ENCODE data around the gene ZGRF1.
"Not testable (repeated sequence)": the region's sequence is repeated elsewhere in the genome, so short reads cannot be mapped to it uniquely, and the experiment has no call there.

Gene ZGRF1

DNA sequence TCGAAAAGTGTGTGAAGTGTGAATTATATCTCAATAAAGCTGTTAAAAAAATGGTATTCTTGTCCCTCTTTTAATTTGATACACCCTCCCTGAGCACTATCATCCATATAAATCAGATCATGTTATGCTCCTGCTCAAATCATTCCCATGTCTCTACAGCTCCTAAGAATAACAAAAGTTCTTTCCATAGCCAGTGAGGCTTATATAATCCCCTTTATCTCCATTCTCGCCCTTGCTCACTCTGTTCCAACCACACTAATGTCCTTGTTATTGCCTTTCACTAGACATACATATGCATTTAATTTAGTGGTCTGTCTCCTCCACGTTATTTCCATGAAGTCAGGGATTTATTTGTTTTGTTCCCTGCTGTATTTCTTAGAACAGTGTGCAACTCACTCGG, 10.5 kb downstream of the ZGRF1 start:
- ATAC-seq (replicated peaks; ENCODE audit: extremely low read depth, poor library complexity, severe bottlenecking), result no peak
- H3K36me3 Mint-ChIP-seq (ENCODE audit: insufficient read depth), result peaks cover 6% of the 10 kb centered on the region

DNA sequence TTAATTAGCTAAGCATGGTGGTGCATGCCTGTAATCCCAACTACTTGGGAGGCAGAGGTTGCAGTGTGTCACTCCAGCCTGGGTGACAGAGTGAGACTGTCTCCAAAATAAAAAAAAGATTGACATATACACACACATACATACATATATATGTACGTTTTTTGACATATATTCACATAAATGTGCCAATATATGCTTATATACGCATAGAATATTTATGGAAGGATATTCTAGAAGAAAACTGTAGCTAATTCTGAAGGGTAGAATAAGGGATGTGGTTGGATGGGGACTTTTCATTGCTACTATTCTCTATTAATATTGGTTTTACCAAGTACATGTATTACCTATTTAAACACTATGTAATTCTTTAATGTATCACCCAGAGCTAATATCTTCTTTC, 19.7 kb downstream of the ZGRF1 start:
- Mint-ChIP-seq H3K4me1 (no peaks in the 10 kb centered on the region), H3K27ac (ENCODE audit: low read depth) (no peak overlapping the region), H3K4me3 (no peak overlapping the region), H3K9me3 (no peaks in the 10 kb centered on the region), H3K36me3 (ENCODE audit: insufficient read depth) (peaks cover 2% of the 10 kb centered on the region), H3K27me3 (no peaks in the 10 kb centered on the region)
- ATAC-seq (replicated peaks; ENCODE audit: extremely low read depth, poor library complexity, severe bottlenecking), result no peak
- DNase-seq (ENCODE audit: low spot score in 2 of 2), result no peak

More for the DNA sequence above, 10.5 kb downstream of the ZGRF1 start:
- Mint-ChIP-seq H3K4me3 (no peak overlapping the region), H3K27me3 (no peaks in the 10 kb centered on the region), H3K27ac (ENCODE audit: low read depth) (no peak overlapping the region), H3K9me3 (no peaks in the 10 kb centered on the region), H3K4me1 (no peaks in the 10 kb centered on the region)
- DNase-seq (ENCODE audit: low spot score in 2 of 2), result no peak

DNA sequence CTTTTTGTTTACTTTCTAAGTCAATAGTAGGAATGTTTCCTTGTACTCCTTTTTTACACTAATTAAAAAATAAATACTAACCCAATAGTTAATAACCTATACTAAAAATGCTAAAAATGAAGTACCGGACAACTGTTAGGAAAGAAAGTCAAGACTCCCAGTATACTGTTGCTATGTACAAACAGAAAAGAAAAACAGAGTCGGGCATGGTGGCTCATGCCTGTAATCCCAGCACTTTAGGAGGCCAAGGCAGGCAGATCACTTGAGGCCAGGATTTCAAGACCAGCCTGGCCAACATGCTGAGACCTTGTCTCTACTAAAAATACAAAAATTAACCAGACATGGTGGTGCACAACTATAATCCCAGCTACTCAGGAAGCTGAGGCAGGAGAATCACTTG, 23.9 kb downstream of the ZGRF1 start:
- not testable (repeated sequence) for ATAC-seq (replicated peaks; ENCODE audit: extremely low read depth, poor library complexity, severe bottlenecking); DNase-seq (ENCODE audit: low spot score in 2 of 2); H3K9me3 Mint-ChIP-seq; H3K36me3 Mint-ChIP-seq (ENCODE audit: insufficient read depth); H3K27me3 Mint-ChIP-seq; H3K4me1 Mint-ChIP-seq; H3K27ac Mint-ChIP-seq (ENCODE audit: low read depth); H3K4me3 Mint-ChIP-seq

DNA sequence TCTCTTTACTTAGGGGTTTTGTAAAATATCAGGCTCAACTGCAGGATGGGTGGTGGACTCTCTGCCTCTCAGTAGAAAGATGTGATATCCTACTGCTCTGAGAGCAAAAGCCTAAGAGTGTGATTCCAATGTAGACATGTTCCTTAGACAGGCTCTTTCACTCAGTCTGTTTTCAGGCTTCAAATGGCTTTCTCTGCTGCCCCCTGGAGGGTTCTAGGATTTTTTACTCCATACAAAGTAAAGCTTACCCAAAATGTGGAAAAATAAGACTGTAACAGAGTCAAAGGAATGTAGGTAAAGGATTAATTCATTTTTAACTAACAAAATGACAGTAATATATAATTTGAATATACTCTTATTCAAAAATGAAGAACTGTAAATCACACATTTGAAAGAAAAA, 32.1 kb downstream of the ZGRF1 start:
- no peak overlapping the region for H3K27ac Mint-ChIP-seq (ENCODE audit: low read depth)
- peak; percentile 16 for DNase-seq (ENCODE audit: low spot score in 2 of 2)
- peaks cover 2% of the 10 kb centered on the region for H3K36me3 Mint-ChIP-seq (ENCODE audit: insufficient read depth)
- no peaks in the 10 kb centered on the region for H3K9me3 Mint-ChIP-seq
- no peaks in the 10 kb centered on the region for H3K27me3 Mint-ChIP-seq
- peak; percentile 43 for ATAC-seq (replicated peaks; ENCODE audit: extremely low read depth, poor library complexity, severe bottlenecking)
- H3K4me3 Mint-ChIP-seq, result no peak overlapping the region
- H3K4me1 Mint-ChIP-seq, result no peaks in the 10 kb centered on the region

DNA sequence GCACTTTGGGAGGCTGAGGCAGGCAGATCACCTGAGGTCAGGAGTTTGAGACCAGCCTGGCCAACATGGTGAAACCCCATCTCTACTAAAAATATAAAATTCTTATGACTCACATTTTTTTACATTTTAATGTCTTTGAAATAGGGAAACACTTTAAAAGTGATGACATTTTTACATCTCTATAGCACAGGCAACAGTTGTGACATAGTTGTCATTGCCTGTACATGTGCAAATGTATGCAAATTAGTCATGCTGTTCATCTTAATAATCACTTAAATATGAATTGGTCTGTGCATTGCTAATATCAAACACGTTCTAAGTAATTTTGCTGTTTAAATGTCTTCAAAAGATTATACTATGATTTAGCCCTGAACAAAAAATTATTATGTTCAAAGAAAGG, 41.7 kb downstream of the ZGRF1 start:
- Mint-ChIP-seq H3K9me3 (no peaks in the 10 kb centered on the region), H3K27me3 (no peaks in the 10 kb centered on the region), H3K27ac (ENCODE audit: low read depth) (no peak overlapping the region), H3K36me3 (ENCODE audit: insufficient read depth) (peaks cover 3% of the 10 kb centered on the region), H3K4me1 (no peaks in the 10 kb centered on the region), H3K4me3 (no peak overlapping the region)
- ATAC-seq (replicated peaks; ENCODE audit: extremely low read depth, poor library complexity, severe bottlenecking) (no peak), DNase-seq (ENCODE audit: low spot score in 2 of 2) (no peak)

DNA sequence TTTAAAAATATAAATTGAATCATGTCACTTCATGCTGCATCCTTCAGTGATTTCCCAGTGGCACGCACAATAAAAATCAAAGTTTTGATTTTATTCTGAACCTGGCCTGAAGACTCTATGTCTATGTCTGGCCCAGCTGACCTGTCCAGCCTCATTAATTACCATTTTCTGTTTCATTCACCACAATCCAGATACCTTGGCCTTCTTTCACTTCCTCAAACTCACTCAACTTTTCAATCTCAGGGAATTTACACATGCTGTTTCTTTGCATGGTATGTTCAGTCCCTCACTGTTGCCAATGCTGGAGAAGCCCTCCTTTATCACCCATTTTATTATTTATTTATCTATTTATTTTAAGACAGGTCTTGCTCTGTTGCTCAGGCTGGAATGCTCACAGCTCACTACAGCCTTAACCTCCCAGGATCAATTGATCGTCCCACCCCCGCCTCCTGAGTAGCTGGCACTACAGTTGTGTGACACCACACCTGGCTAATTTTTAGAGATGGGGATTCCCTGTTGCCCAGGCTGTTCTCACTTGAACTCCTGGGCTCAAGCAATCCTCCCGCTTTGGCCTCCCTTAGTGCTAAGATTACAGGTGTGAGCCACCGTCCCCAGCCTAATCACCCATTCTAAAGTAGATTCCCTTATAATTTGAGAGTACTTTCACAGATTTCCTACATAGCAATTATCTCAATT, 43.1 kb downstream of the ZGRF1 start:
- H3K36me3 Mint-ChIP-seq (ENCODE audit: insufficient read depth), result peaks cover 2% of the 10 kb centered on the region
- H3K27me3 Mint-ChIP-seq, result no peaks in the 10 kb centered on the region
- no peaks in the 10 kb centered on the region for H3K9me3 Mint-ChIP-seq
- DNase-seq (ENCODE audit: low spot score in 2 of 2) (no peak), ATAC-seq (replicated peaks; ENCODE audit: extremely low read depth, poor library complexity, severe bottlenecking) (no peak)
- no peak overlapping the region for H3K4me3 Mint-ChIP-seq
- no peaks in the 10 kb centered on the region for H3K4me1 Mint-ChIP-seq
- H3K27ac Mint-ChIP-seq (ENCODE audit: low read depth), result no peak overlapping the region

DNA sequence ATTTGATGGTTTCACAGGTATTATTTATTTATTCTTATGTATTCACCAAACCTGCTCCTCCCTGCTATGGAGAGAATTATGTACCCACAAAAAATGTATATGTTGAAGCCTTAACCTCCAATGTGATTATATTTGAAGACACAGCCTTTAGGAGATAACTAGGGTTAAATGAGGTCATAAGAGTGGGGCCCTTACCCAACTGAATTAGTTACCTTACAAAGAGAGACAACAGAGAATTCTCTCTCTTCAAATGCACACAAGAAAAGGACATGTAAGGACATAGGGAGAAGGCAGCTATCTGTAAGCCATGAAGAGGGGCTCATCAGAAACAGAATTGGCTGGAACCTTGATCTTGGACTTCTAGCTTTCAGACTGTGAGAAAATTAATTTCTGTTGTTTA, 44.0 kb downstream of the ZGRF1 start:
- Mint-ChIP-seq H3K27me3 (no peaks in the 10 kb centered on the region), H3K9me3 (no peaks in the 10 kb centered on the region), H3K4me1 (no peaks in the 10 kb centered on the region), H3K27ac (ENCODE audit: low read depth) (no peak overlapping the region), H3K36me3 (ENCODE audit: insufficient read depth) (peaks cover under 1% of the 10 kb centered on the region), H3K4me3 (no peak overlapping the region)
- ATAC-seq (replicated peaks; ENCODE audit: extremely low read depth, poor library complexity, severe bottlenecking), result no peak
- no peak for DNase-seq (ENCODE audit: low spot score in 2 of 2)

DNA sequence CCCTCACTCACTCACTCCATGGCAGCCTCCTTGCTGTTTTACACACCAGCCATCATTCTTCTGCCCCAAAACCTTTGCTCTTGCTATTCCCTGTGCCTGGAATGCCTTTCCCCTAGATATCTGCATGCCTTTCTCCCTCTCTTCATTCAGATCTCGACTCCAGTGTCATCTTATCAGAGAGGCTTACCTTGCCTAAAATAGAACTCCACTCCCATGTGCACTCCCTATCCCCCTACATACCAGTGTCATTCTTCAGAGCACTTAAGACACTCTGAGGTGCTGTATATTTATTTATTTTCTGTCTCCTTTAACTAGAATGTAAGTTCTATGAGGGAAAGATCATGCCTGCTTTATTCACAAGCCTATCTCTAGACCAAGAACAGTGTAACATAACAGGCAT, 45.1 kb downstream of the ZGRF1 start:
- ATAC-seq (replicated peaks; ENCODE audit: extremely low read depth, poor library complexity, severe bottlenecking) (no peak), DNase-seq (ENCODE audit: low spot score in 2 of 2) (no peak)
- H3K36me3 Mint-ChIP-seq (ENCODE audit: insufficient read depth), result no peaks in the 10 kb centered on the region
- H3K27me3 Mint-ChIP-seq, result no peaks in the 10 kb centered on the region
- H3K27ac Mint-ChIP-seq (ENCODE audit: low read depth), result no peak overlapping the region
- no peak overlapping the region for H3K4me3 Mint-ChIP-seq
- H3K4me1 Mint-ChIP-seq, result no peaks in the 10 kb centered on the region
- H3K9me3 Mint-ChIP-seq, result no peaks in the 10 kb centered on the region

DNA sequence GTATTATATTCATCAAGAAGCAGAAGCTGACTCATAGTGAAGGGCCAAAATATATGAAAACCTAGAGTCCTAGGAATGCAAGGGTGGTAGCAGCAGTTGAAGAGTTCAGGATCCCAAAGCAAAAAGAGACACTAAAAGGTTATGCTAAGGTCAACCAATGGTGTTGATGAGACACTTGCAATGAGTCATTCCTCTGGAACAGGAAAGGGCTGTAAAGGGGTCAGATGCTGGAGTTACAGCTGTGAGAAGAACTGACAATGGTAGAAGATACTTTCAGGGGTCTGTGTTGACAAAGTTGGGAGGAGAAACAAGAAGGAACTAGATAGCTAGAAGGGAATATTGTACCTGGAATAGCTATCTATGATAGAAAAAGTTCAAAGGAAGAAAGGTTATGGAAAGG, 47.5 kb downstream of the ZGRF1 start:
- no peak overlapping the region for H3K4me3 Mint-ChIP-seq
- no peaks in the 10 kb centered on the region for H3K27me3 Mint-ChIP-seq
- ATAC-seq (replicated peaks; ENCODE audit: extremely low read depth, poor library complexity, severe bottlenecking), result no peak
- H3K36me3 Mint-ChIP-seq (ENCODE audit: insufficient read depth), result no peaks in the 10 kb centered on the region
- no peak for DNase-seq (ENCODE audit: low spot score in 2 of 2)
- no peaks in the 10 kb centered on the region for H3K9me3 Mint-ChIP-seq
- no peak overlapping the region for H3K27ac Mint-ChIP-seq (ENCODE audit: low read depth)
- no peaks in the 10 kb centered on the region for H3K4me1 Mint-ChIP-seq

DNA sequence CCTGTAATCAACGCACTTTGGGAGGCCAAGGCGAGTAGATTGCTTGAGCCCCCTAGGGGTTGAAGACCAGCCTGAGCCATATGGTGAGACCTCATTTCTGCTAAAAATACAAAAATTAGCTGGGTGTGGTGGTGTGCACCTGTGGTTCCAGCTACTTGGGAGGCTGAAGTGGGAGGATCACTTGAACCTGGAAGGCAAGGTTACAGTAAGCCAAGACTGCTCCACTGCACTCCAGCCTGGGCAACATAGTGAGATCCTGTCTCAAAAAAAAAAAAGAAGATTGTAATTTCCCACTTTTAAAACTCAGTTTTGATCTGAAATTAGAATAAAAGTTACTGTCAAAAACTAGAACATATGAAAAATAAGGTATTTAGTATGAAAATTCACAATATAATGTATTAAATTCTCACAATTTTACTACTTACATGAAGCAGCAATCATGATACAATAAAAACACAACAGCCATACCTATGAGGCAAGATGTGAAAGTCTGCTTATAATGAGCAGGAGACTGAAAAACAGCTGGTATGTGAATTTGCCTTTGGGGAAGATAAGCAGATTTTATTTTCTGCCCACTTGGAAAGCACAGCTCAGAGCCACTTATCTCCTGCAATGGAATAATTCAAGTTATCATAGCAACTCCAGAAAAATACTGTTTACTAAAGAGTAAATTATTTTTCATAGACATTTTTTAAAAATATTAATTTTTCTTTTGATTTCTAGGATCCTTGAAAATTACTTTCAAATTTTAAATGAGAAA, 50.6 kb downstream of the ZGRF1 start:
- DNase-seq (ENCODE audit: low spot score in 2 of 2) (no peak), ATAC-seq (replicated peaks; ENCODE audit: extremely low read depth, poor library complexity, severe bottlenecking) (no peak)
- no peaks in the 10 kb centered on the region for H3K4me1 Mint-ChIP-seq
- H3K36me3 Mint-ChIP-seq (ENCODE audit: insufficient read depth), result peaks cover 2% of the 10 kb centered on the region
- H3K9me3 Mint-ChIP-seq, result no peaks in the 10 kb centered on the region
- no peak overlapping the region for H3K4me3 Mint-ChIP-seq
- no peaks in the 10 kb centered on the region for H3K27me3 Mint-ChIP-seq
- H3K27ac Mint-ChIP-seq (ENCODE audit: low read depth), result no peak overlapping the region

DNA sequence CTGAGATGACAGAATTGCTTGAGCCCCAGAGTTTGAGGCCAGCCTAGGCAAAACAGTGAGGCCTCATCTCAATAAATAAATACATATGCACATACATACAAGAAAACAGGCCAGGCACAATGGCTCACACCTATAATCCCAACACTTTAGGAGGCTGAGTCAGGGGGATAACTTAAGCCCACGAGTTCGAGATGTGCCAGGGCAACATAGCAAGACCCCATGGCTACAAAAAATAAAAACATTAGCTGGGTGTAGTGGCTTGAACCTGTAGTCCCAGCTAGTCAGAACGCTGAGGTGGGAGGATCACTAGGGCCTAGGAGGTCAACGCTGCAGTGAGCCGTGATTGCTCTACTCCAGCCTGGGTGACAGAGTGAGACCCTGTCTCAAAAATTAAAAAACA, 69.2 kb downstream of the ZGRF1 start:
- Mint-ChIP-seq H3K27me3 (no peaks in the 10 kb centered on the region), H3K9me3 (no peaks in the 10 kb centered on the region), H3K36me3 (ENCODE audit: insufficient read depth) (peaks cover 1% of the 10 kb centered on the region), H3K4me3 (no peak overlapping the region), H3K4me1 (no peaks in the 10 kb centered on the region), H3K27ac (ENCODE audit: low read depth) (no peak overlapping the region)
- DNase-seq (ENCODE audit: low spot score in 2 of 2) (no peak), ATAC-seq (replicated peaks; ENCODE audit: extremely low read depth, poor library complexity, severe bottlenecking) (no peak)

DNA sequence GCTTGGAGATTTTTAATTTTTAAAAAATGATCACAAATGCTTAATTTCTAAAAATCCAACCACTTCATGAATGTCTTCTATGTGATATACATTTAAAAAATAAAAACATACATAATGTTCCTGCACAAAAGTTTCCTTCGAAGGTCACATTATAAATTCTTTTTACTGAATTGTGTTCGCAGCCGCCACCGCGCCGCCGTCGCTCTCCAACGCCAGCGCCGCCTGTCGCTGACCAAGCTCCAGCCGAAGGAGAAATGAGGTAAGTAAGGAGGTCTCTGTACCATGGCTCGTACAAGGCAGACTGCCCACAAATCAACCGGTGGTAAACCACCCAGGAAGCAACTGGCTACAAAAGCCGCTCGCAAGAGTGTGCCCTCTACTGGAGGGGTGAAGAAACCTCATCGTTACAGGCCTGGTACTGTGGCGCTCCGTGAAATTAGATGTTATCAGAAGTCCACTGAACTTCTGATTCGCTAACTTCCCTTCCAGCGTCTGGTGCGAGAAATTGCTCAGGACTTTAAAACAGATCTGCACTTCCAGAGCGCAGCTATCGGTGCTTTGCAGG, 71.9 kb downstream of the ZGRF1 start:
- Mint-ChIP-seq H3K36me3 (ENCODE audit: insufficient read depth) (peaks cover 1% of the 10 kb centered on the region), H3K4me1 (no peaks in the 10 kb centered on the region), H3K9me3 (no peaks in the 10 kb centered on the region), H3K27me3 (no peaks in the 10 kb centered on the region), H3K27ac (ENCODE audit: low read depth) (no peak overlapping the region), H3K4me3 (no peak overlapping the region)
- DNase-seq (ENCODE audit: low spot score in 2 of 2) (no peak), ATAC-seq (replicated peaks; ENCODE audit: extremely low read depth, poor library complexity, severe bottlenecking) (no peak)

All from central memory CD8-positive, alpha-beta T cell (primary cell).